ENCODE measurements around the gene IFI30. TPM values are rescaled to one million over a fixed set of nuclear protein-coding genes. Genes with fewer than 3 reads are reported as not detected.
A peak's percentile ranks its signal among the peaks of the same experiment; 100 is the strongest.

Gene IFI30
- total RNA-seq, 1 experiment from 2014 or later, result 23.6 TPM

DNA sequence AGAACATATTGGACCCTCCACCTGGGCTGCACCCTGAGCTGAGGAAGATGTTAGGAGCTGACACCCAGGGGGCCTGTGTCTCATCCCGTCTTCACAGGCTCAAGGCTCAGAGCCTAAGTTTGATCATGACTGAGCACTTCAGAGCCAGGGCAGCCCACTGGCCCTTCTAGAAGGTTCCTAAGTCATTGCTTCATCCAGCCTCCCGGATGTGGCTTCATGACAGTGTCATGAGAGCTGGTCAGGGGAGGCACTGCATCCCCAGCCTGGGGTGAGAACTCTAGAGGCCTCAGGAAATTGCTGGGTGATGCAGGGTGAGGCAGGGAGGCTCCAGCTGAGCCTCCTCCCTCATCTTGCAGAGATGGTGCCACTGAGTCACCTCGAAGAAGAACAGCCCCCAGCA lies 45.6 kb upstream of the IFI30 start:
- H3K79me2 ChIP-seq (ENCODE audit: insufficient read depth, low read length), result no peaks in the 10 kb centered on the region
- no peak overlapping the region for H3T11ph ChIP-seq (ENCODE audit: low read length)
- no peak overlapping the region for H4K91ac ChIP-seq (ENCODE audit: insufficient read length, low read depth, low read length)
- no peaks in the 10 kb centered on the region for H3K27me3 Mint-ChIP-seq (ENCODE audit: low read depth)
- H4K8ac ChIP-seq (replicated peaks; ENCODE audit: insufficient read length, low read depth, low read length), result no peak overlapping the region
- TF ChIP-seq, protein P1, sequence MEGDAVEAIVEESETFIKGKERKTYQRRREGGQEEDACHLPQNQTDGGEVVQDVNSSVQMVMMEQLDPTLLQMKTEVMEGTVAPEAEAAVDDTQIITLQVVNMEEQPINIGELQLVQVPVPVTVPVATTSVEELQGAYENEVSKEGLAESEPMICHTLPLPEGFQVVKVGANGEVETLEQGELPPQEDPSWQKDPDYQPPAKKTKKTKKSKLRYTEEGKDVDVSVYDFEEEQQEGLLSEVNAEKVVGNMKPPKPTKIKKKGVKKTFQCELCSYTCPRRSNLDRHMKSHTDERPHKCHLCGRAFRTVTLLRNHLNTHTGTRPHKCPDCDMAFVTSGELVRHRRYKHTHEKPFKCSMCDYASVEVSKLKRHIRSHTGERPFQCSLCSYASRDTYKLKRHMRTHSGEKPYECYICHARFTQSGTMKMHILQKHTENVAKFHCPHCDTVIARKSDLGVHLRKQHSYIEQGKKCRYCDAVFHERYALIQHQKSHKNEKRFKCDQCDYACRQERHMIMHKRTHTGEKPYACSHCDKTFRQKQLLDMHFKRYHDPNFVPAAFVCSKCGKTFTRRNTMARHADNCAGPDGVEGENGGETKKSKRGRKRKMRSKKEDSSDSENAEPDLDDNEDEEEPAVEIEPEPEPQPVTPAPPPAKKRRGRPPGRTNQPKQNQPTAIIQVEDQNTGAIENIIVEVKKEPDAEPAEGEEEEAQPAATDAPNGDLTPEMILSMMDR (conservative IDR thresholded peaks at IDR 0.05), result no peak
- H3K4me1 Mint-ChIP-seq, result no peaks in the 10 kb centered on the region
- no peaks in the 10 kb centered on the region for H3K79me1 ChIP-seq (ENCODE audit: insufficient read depth, low read depth, low read length, poor library complexity, severe bottlenecking)
- H3K27ac Mint-ChIP-seq, result no peak overlapping the region; a peak in 1 of 7 replicates
- WGBS (ENCODE audit: extremely low coverage, insufficient read length, low lambda C conversion rate), result no CpG with 5 or more reads among the region's 3 CpGs
- no peak overlapping the region for H2BK12ac ChIP-seq (ENCODE audit: insufficient read length, low read depth, low read length)
- no peak overlapping the region for H3K4ac ChIP-seq (ENCODE audit: low read depth, low read length)
- no peaks in the 10 kb centered on the region for H3K9me3 Mint-ChIP-seq
- no peak overlapping the region for H3K18ac ChIP-seq (ENCODE audit: insufficient read length, low read depth, low read length)
- no peak overlapping the region for H2AFZ ChIP-seq (ENCODE audit: low read length)
- no peak for DNase-seq
- no peak overlapping the region for H2BK20ac ChIP-seq (ENCODE audit: low read depth, low read length, poor library complexity, severe bottlenecking)
- H3K36me3 Mint-ChIP-seq (ENCODE audit: insufficient read depth in 1 of 3, low read depth in 3 of 3), result peaks cover 15 to 57% (median 53%) of the 10 kb centered on the region in 3 experiments; a peak in 6 of 7 replicates
- H3K23me2 ChIP-seq (ENCODE audit: insufficient read length, low read depth, low read length, poor library complexity, severe bottlenecking), result no peaks in the 10 kb centered on the region
- peak overlapping the region; percentile 9 for H3K23ac ChIP-seq (ENCODE audit: insufficient read length, low read depth, low read length)
- no peak overlapping the region for H2AK5ac ChIP-seq (ENCODE audit: insufficient read length, low read length)
- H3K27ac ChIP-seq (ENCODE audit: insufficient read length, low read depth, low read length), result no peak overlapping the region
- H3K4me1 ChIP-seq (ENCODE audit: insufficient read depth, low read length), result no peaks in the 10 kb centered on the region
- H3K14ac ChIP-seq (ENCODE audit: insufficient read depth, low read length), result no peak overlapping the region
- H3K9me3 ChIP-seq (ENCODE audit: control insufficient read depth, low read depth, low read length), result no peaks in the 10 kb centered on the region
- no peak overlapping the region for H3K9ac ChIP-seq (ENCODE audit: extremely low read depth, insufficient read length, low read length)
- no peak overlapping the region for H3K4me3 Mint-ChIP-seq
- H3K56ac ChIP-seq (ENCODE audit: insufficient read length, low read depth, low read length), result no peak overlapping the region
- H3K4me2 ChIP-seq (ENCODE audit: insufficient read depth, insufficient read length, low read length), result no peak overlapping the region
- no peaks in the 10 kb centered on the region for H4K20me1 ChIP-seq (ENCODE audit: control insufficient read depth, insufficient read depth, insufficient read length)
- no peak overlapping the region for H4K5ac ChIP-seq (ENCODE audit: insufficient read length, low read depth, low read length)
- H2BK5ac ChIP-seq (ENCODE audit: insufficient read length, low read length), result no peak overlapping the region
- H2BK120ac ChIP-seq (ENCODE audit: low read depth, low read length, poor library complexity, severe bottlenecking), result no peak overlapping the region
- no peak overlapping the region for H2BK15ac ChIP-seq (ENCODE audit: low read depth, low read length)
- H3K27me3 ChIP-seq (ENCODE audit: insufficient read depth, low read length), result no peaks in the 10 kb centered on the region
